Gastrocnemius medialis (tissue), 4 donors: ENCODE measurements around the gene TLE2. TPM values are rescaled to one million over a fixed set of nuclear protein-coding genes. Genes with fewer than 3 reads are reported as not detected.

Experiments used
- ATAC-seq, 2 donors: fragments of 150-250 bp; one replicate each; pipeline ENCODE4 v1.9.1; 2016
- DNase-seq, 2 donors: peaks; one replicate each; pipeline ENCODE4 v3.0.0-alpha.2; 2019
- H3K27ac ChIP-seq, 4 donors: fragments of 200-600 bp; sonication (generic); 1 replicate in 1 of 4; 2 replicates in 3 of 4; pipeline ENCODE4 v1.5.1; 2016 to 2018; ENCODE audit warnings: mild to moderate bottlenecking in 2 of 4, moderate library complexity in 1 of 4
- H3K27me3 ChIP-seq, 3 donors: fragments of 200-600 bp; sonication (generic) in 2 of 3; 1 replicate in 1 of 3; 2 replicates in 2 of 3; pipeline versions ENCODE4 v1.5.1 to v1.6.0; 2016 to 2019; ENCODE audit warnings: mild to moderate bottlenecking in 1 of 3, moderate library complexity in 1 of 3
- H3K36me3 ChIP-seq, 2 donors: fragments of 200-600 bp; sonication (generic) in 1 of 2; one replicate each; pipeline ENCODE4 v1.5.1; 2017 to 2018
- H3K4me1 ChIP-seq, 2 donors: fragments of 200-600 bp; sonication (generic) in 1 of 2; one replicate each; pipeline ENCODE4 v1.5.1; 2016 to 2017; ENCODE audit warnings: mild to moderate bottlenecking in 2 of 2
- H3K4me3 ChIP-seq, 4 donors: fragments of 200-600 bp; sonication (generic) in 3 of 4; 1 replicate in 1 of 4; 2 replicates in 3 of 4; pipeline ENCODE4 v1.5.1; 2016 to 2019; ENCODE audit warnings: mild to moderate bottlenecking in 2 of 4
- H3K9me3 ChIP-seq, 3 donors: fragments of 200-600 bp; sonication (generic) in 2 of 3; 1 replicate in 1 of 3; 2 replicates in 2 of 3; pipeline ENCODE4 v1.5.1; 2016 to 2019
- POLR2A ChIP-seq, 2 donors: fragments of 450-650 bp; IDR thresholded peaks; one replicate each; pipeline ENCODE4 v1.6.1; 2017; ENCODE audit warnings: antibody characterized with exemption in 2 of 2, mild to moderate bottlenecking in 2 of 2, moderate library complexity in 2 of 2
- in situ Hi-C, 4 donors: fragments of 200-750 bp; cut with MboI; loops; one replicate each; pipeline versions ENCODE4 v1.15.0 to v1.8.0; 2017; ENCODE audit warnings: low sequenced_read_pairs in 4 of 4
- intact Hi-C: fragments of 100-400 bp; cut with DNase I; formaldehyde crosslinking; loops from one replicate; pipeline ENCODE4 v1.15.1; 2023; ENCODE audit warnings: low total_unique reads
- total RNA-seq, 4 donors: library from RNA; depleted of rRNA; stranded (reverse); fragments of >200 nt; gene quantifications; one replicate each; pipeline versions ENCODE4 v1.1.0 to v1.2.3, GENCODE V29; 2016
- TF ChIP-seq, protein P1 (sequence below), 5 experiments: fragments of 450-650 bp in 3 of 5; fragments of 200-600 bp in 2 of 5; sonication (generic) in 2 of 5; IDR thresholded peaks in 4 of 5; conservative IDR thresholded peaks in 1 of 5; 1 replicate in 4 of 5; 2 replicates in 1 of 5; pipeline ENCODE4 v1.5.1; 2016 to 2019; ENCODE audit warnings: antibody characterized with exemption in 5 of 5, mild to moderate bottlenecking in 3 of 5, moderate library complexity in 3 of 5

TLE2 gene
- total RNA-seq, 4 donors from 2014 or later: 26.1 to 48.5 (median 45.2) TPM

DNA sequence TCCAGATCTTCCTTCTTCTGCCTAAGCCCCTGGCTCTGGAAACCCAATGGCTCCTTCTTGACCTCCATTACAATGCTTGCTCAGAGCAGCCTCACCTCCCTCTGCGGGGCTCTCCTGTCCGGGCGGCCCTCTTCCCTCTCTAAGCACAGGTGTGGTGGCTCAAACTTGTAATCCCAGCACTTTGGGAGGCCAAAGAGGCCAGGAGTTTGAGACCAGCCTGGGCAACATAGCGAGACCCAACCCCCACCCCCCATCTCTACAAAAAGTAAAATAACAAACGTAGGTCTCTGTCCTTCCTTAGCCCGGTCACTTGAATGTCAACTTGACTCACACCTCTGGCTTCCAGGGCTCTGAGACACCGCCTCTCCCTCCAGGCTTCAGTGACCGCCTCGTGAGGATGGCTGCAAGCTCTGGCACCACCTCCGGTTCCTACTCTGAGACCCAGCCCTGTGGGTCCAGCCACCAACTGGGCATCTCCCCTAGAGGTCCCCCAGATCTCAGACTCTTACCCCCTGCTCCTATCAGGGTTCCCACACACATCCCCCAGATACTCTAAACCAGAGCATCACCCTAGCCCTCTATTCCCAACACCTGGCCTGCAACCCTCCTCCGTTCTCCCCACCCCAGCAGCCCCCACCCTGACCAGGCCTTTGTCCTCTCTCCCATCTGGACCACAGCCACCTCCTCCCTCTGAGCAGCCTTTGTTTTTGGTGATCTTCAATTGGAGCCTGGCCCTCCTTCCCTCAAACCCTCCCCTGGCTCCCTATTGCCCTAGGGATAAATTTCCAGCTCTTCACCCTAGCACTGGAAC is 4.7 kb upstream of the TLE2 start:
- H3K9me3 ChIP-seq: no peaks in the 10 kb centered on the region
- intact Hi-C loops (loop anchor here (2.0 to 10.0 kb wide), 3 partner anchors 27 to 939 kb away; partner anchors contain the start of genes IZUMO4 and MOB3A), in situ Hi-C loops (loop anchor here in 1 of 4 donors (10.0 kb wide), 1 partner anchor 59 kb away; the partner anchor contains the start of gene TLE6)
- DNase-seq: no peak
- TF ChIP-seq, protein P1, sequence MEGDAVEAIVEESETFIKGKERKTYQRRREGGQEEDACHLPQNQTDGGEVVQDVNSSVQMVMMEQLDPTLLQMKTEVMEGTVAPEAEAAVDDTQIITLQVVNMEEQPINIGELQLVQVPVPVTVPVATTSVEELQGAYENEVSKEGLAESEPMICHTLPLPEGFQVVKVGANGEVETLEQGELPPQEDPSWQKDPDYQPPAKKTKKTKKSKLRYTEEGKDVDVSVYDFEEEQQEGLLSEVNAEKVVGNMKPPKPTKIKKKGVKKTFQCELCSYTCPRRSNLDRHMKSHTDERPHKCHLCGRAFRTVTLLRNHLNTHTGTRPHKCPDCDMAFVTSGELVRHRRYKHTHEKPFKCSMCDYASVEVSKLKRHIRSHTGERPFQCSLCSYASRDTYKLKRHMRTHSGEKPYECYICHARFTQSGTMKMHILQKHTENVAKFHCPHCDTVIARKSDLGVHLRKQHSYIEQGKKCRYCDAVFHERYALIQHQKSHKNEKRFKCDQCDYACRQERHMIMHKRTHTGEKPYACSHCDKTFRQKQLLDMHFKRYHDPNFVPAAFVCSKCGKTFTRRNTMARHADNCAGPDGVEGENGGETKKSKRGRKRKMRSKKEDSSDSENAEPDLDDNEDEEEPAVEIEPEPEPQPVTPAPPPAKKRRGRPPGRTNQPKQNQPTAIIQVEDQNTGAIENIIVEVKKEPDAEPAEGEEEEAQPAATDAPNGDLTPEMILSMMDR (IDR thresholded peaks at IDR 0.05 in 4 of 5, conservative IDR thresholded peaks at IDR 0.05 in 1 of 5): no peak
- TF ChIP-seq POLR2A (IDR thresholded peaks at IDR 0.05): no peak
- no peak for ATAC-seq
- H3K36me3 ChIP-seq: no peaks in the 10 kb centered on the region
- no peak overlapping the region for H3K4me3 ChIP-seq
- no peak overlapping the region for H3K27ac ChIP-seq
- no peaks in the 10 kb centered on the region for H3K27me3 ChIP-seq
- H3K4me1 ChIP-seq: peaks cover 11 to 17% of the 10 kb centered on the region in 2 donors

DNA sequence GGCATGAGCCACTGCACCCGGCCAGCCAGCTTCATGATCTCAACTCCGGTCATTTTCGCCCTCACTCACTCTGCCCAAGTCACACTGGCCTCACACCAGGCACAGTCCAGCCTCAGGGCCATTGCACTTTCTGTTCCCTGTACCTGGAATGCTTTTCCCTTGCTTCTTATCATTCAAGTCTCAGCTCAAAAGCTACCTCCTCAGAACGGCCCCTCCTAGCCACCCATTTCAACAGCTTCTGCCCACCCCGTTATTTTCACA is 2.5 kb upstream of the TLE2 start:
- ATAC-seq: no peak
- no peak for TF ChIP-seq POLR2A (IDR thresholded peaks at IDR 0.05)
- TF ChIP-seq, protein P1 (IDR thresholded peaks at IDR 0.05 in 4 of 5, conservative IDR thresholded peaks at IDR 0.05 in 1 of 5): no peak
- Histone ChIP-seq H3K27me3 (no peaks in the 10 kb centered on the region), H3K27ac (no peak overlapping the region), H3K36me3 (no peaks in the 10 kb centered on the region), H3K9me3 (no peaks in the 10 kb centered on the region), H3K4me3 (no peak overlapping the region), H3K4me1 (peaks cover 9 to 21% of the 10 kb centered on the region in 2 donors)
- no peak for DNase-seq
- intact Hi-C loops: loop anchor here (10.0 kb wide), 1 partner anchor 937 kb away; the partner anchor contains the start of genes IZUMO4 and MOB3A
- in situ Hi-C loops: loop anchor here in 1 of 4 donors (10.0 kb wide), 1 partner anchor 57 kb away; the partner anchor contains the start of gene TLE6

DNA sequence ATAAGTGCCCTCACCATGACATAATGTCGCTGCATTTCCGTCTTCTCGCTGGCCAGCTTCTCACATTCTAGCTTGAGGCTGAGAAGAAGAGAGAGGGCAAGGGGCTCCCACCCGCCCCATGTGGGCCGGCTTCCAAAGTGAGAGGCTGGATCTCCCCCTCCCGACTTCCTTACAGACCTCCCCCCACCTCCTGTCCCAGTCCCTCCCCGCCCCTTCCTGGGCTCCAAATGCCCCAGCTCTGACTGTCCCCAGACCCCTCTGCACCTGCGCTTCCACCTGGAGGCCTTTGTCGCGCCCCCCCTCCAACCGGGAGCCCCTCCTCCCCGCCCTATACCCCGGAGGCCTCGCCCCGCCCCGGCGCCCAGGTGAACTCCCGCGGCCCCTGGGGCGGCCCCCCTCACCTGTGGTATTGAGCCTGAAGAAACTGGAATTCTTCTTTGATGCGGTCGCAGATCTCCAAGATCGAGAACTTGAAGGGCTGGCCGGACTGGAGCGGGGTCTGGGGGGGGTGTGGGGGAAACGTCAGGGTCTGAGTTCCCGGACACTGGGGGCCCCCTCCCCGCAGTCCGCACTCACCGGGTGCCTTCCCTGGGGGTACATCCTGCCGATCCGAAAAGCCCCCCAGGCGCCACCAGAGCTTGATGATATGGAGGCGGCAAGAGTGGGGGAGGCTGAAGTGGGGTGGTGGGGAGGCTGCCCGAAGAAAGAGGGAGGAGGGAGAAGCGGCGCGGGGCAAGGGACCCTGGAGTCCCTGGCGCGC is 595 bp downstream of the TLE2 start:
- intact Hi-C loops (loop anchor here (5.0 kb wide), 1 partner anchor 79 kb away; no protein-coding TSS in a partner anchor), in situ Hi-C loops (no loop called here)
- Histone ChIP-seq H3K27me3 (no peaks in the 10 kb centered on the region), H3K4me3 (peak overlapping the region; percentile 64 to 79 (median 68)), H3K27ac (peak overlapping the region; percentile 42 to 63 (median 61)), H3K36me3 (no peaks in the 10 kb centered on the region), H3K9me3 (no peaks in the 10 kb centered on the region), H3K4me1 (peaks cover 0 to 10% of the 10 kb centered on the region in 2 donors)
- TF ChIP-seq, protein P1 (IDR thresholded peaks at IDR 0.05 in 4 of 5, conservative IDR thresholded peaks at IDR 0.05 in 1 of 5): no peak
- no peak for TF ChIP-seq POLR2A (IDR thresholded peaks at IDR 0.05)
- no peak for DNase-seq
- peak in 1 of 2 donors; percentile 12 for ATAC-seq

DNA sequence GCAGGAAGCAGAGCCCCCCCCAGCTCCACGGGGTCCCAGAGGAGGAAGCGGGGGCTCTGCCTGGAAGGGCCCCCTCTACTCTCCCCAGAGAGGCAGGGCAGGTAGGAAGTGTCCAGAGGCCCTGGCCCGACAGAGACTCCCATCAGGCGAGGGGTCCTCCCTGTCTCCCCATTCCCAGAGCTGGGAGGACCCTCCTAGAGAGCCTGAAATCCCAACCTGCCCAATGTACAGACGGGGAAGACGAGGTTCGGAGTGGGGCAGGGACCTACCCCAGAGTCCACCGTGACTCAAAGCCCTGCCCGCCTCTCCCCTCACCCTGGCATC is 1.1 kb downstream of the TLE2 start:
- in situ Hi-C loops: no loop called here
- H3K27ac ChIP-seq: peak overlapping the region in 2 of 4 donors; percentile 61 to 63

More for the DNA sequence above, 1.1 kb downstream of the TLE2 start:
- DNase-seq (no peak), ATAC-seq (no peak)
- no peaks in the 10 kb centered on the region for H3K36me3 ChIP-seq
- TF ChIP-seq POLR2A (IDR thresholded peaks at IDR 0.05): no peak
- TF ChIP-seq, protein P1 (IDR thresholded peaks at IDR 0.05 in 4 of 5, conservative IDR thresholded peaks at IDR 0.05 in 1 of 5): no peak
- H3K4me1 ChIP-seq: peaks cover 0 to 10% of the 10 kb centered on the region in 2 donors
- H3K27me3 ChIP-seq: no peaks in the 10 kb centered on the region
- peak overlapping the region in 3 of 4 donors; percentile 64 to 79 (median 70) for H3K4me3 ChIP-seq
- no peaks in the 10 kb centered on the region for H3K9me3 ChIP-seq
- intact Hi-C loops: loop anchor here (5.0 kb wide), 1 partner anchor 79 kb away; no protein-coding TSS in a partner anchor
